Stimulated activated CD4-positive, alpha-beta T cell treated with anti-CD3 and anti-CD28 coated beads, Interleukin-1b, Interleukin-23, amount 100 ng/mL, for 24 hours (primary cell): ENCODE measurements around the gene SLC1A3.
A peak's percentile ranks its signal among the peaks of the same experiment; 100 is the strongest.
"Not testable (repeated sequence)": the region's sequence is repeated elsewhere in the genome, so short reads cannot be mapped to it uniquely, and the experiment has no call there.

Experiments
- DNase-seq, 4 experiments: peaks; one replicate each; pipeline ENCODE4 v3.0.0-alpha.2; 2020; ENCODE audit warnings: low read depth in 4 of 4, low spot score in 1 of 4

The SLC1A3 gene

GRCh38 chr5:36606428-36607113 lies at the start of gene SLC1A3:
Gene SLC1A3, plus strand, starts transcription at chr5:36606606. Its CDS starts 1,818 bp downstream, at chr5:36608424.
- peak in 3 of 4 experiments; percentile 2 to 36 (median 27) for DNase-seq

- no peak for DNase-seq
Observed at GRCh38 chr5:36558641-36559040, 47.8 kb upstream of the SLC1A3 start.

- no peak for DNase-seq
Observed at GRCh38 chr5:36561601-36562000, 44.8 kb upstream of the SLC1A3 start.

GRCh38 chr5:36569491-36569890 lies 36.9 kb upstream of the SLC1A3 start:
- DNase-seq: no peak

GRCh38 chr5:36570301-36571095 lies 35.9 kb upstream of the SLC1A3 start:
- no peak for DNase-seq

GRCh38 chr5:36571401-36572042 lies 34.9 kb upstream of the SLC1A3 start:
- DNase-seq: no peak

- DNase-seq: no peak
Observed at GRCh38 chr5:36573438-36573837, 33.0 kb upstream of the SLC1A3 start.

GRCh38 chr5:36575361-36575781 lies 31.0 kb upstream of the SLC1A3 start:
- DNase-seq: no peak

- DNase-seq: no peak
Observed at GRCh38 chr5:36576721-36577120, 29.7 kb upstream of the SLC1A3 start.

GRCh38 chr5:36579858-36580257 lies 26.5 kb upstream of the SLC1A3 start:
- DNase-seq: not testable (repeated sequence)

- no peak for DNase-seq
Observed at GRCh38 chr5:36581070-36581469, 25.3 kb upstream of the SLC1A3 start.

- DNase-seq: no peak
Observed at GRCh38 chr5:36584009-36584875, 22.2 kb upstream of the SLC1A3 start.

- no peak for DNase-seq
Observed at GRCh38 chr5:36585701-36586100, 20.7 kb upstream of the SLC1A3 start.

- DNase-seq: no peak
Observed at GRCh38 chr5:36587354-36587753, 19.1 kb upstream of the SLC1A3 start.

GRCh38 chr5:36589735-36590134 lies 16.7 kb upstream of the SLC1A3 start:
- DNase-seq: not testable (repeated sequence)

- no peak for DNase-seq
Observed at GRCh38 chr5:36590513-36591286, 15.7 kb upstream of the SLC1A3 start.

- no peak for DNase-seq
Observed at GRCh38 chr5:36593867-36594266, 12.5 kb upstream of the SLC1A3 start.

- no peak for DNase-seq
Observed at GRCh38 chr5:36596247-36596646, 10.2 kb upstream of the SLC1A3 start.

- no peak for DNase-seq
Observed at GRCh38 chr5:36596756-36597155, 9.7 kb upstream of the SLC1A3 start.

- DNase-seq: no peak
Observed at GRCh38 chr5:36598045-36598444, 8.4 kb upstream of the SLC1A3 start.
